ENCODE results near the gene ACVR2A.

The ACVR2A gene

DNA sequence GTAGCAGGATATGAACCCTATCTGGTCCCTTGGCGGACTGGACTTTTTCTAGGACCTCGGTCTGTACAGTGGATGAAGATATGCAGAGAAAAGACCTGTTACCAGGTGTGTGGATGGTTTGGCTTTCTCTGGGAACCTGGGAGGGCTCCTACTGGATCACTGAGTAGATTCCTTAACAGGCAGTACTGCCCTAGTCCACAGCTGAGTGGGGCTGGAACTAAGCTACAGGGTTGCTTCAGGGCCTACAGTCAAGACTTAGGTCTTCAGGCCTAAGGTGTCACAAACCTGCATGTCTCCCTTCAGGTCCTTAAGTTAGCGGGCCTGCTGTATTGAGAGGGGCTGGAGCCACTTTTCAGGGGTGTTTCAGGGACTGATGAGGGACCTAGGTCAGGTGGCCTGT lies 132.8 kb downstream of the ACVR2A start:
- ChIA-PET CTCF (interaction anchor here (4.7 kb wide), 1 partner anchor 11 kb away, joined by 22 read pairs; no protein-coding TSS in a partner anchor), POLR2A (no interaction called here)
- no peak overlapping the region for H3K4me3 ChIP-seq (ENCODE audit: low read depth, low read length)
- TF ChIP-seq CTCF (IDR thresholded peaks at IDR 0.05; ENCODE audit: insufficient read depth, low read length, missing control alignments) = no peak
- no peak for DNase-seq (ENCODE audit: low read depth, low spot score)

Data from AG04449 (cell line).